IMR-90 (cell line): ENCODE data around the gene DNAJC4. TPM values are rescaled to one million over a fixed set of nuclear protein-coding genes. Genes with fewer than 3 reads are reported as not detected.

Source experiments
- ATAC-seq: fragments of 200-7000 bp; cut with Tn5 transposase; 2 replicates; pipeline ENCODE4 v1.9.1; 2020; ENCODE audit warnings: low read depth, mild to moderate bottlenecking, moderate library complexity
- BruUV-seq: library from RNA; stranded (reverse); fragments of 400-500 nt; replicated peaks from 2 replicates; lab custom pipeline; 2021; lab: Mats Ljungman, UMichigan
- CTCF ChIA-PET: fragments of 300-600 bp; formaldehyde crosslinking; extraction: SDS; loops from one replicate; lab custom pipeline; 2021; ENCODE audit warnings: antibody characterized with exemption; lab: Yijun Ruan, JAX
- POLR2A ChIA-PET: fragments of 300-600 bp; sonication (Branson Sonifier 250); formaldehyde crosslinking; loops from one replicate; lab custom pipeline; 2022; ENCODE audit warnings: antibody characterized with exemption; ENCODE audit not compliant: unreplicated experiment; lab: Charles Lee
- DNase-seq: peaks from one replicate; pipeline ENCODE4 v3.0.0; 2013
- H2AFZ ChIP-seq: replicated peaks from 2 replicates; pipeline ENCODE3; 2013; ENCODE audit warnings: low read length, mild to moderate bottlenecking; ENCODE audit not compliant: poor library complexity
- H2AK5ac ChIP-seq: 2 replicates; pipeline ENCODE4 v1.6.1; 2013; ENCODE audit warnings: low read depth, low read length, inconsistent platforms
- H2AK9ac ChIP-seq: replicated peaks from 2 replicates; pipeline ENCODE3; 2013; ENCODE audit warnings: mild to moderate bottlenecking, low read depth, low read length, moderate library complexity; ENCODE audit not compliant: poor library complexity
- H2BK120ac ChIP-seq: 2 replicates; pipeline ENCODE4 v1.6.1; 2013; ENCODE audit warnings: low read depth, low read length, inconsistent platforms
- H2BK15ac ChIP-seq: 3 replicates; pipeline ENCODE4 v1.6.1; 2013; ENCODE audit warnings: low read depth, low read length, inconsistent platforms
- H2BK20ac ChIP-seq: 2 replicates; pipeline ENCODE4 v1.6.1; 2013; ENCODE audit warnings: low read depth, mild to moderate bottlenecking, inconsistent platforms, low read length, moderate library complexity
- H2BK5ac ChIP-seq: 2 replicates; pipeline ENCODE4 v1.6.1; 2013; ENCODE audit warnings: mild to moderate bottlenecking, low read depth, low read length, inconsistent platforms; ENCODE audit not compliant: poor library complexity, severe bottlenecking
- H3K14ac ChIP-seq: replicated peaks from 2 replicates; pipeline ENCODE4 v1.6.1; 2013; ENCODE audit warnings: low read depth, low read length, inconsistent platforms
- H3K18ac ChIP-seq: 2 replicates; pipeline ENCODE4 v1.6.1; 2013; ENCODE audit warnings: low read depth, low read length, control low read depth
- H3K23ac ChIP-seq: 2 replicates; pipeline ENCODE4 v1.6.1; 2013; ENCODE audit warnings: low read depth, low read length, inconsistent platforms
- H3K27ac ChIP-seq: 2 replicates; pipeline ENCODE4 v1.5.1; 2013; ENCODE audit warnings: mild to moderate bottlenecking, control low read depth, low read length; ENCODE audit not compliant: insufficient read depth
- H3K27me3 ChIP-seq: 2 replicates; pipeline ENCODE4 v1.6.1; 2013; ENCODE audit warnings: low read length; ENCODE audit not compliant: control insufficient read depth, insufficient read depth
- H3K36me3 ChIP-seq: 2 replicates; pipeline ENCODE4 v1.6.1; 2013; ENCODE audit warnings: low read length, mixed read lengths; ENCODE audit not compliant: control insufficient read depth, insufficient read depth
- H3K4ac ChIP-seq: 2 replicates; pipeline ENCODE4 v1.6.1; 2013; ENCODE audit warnings: low read depth, low read length, inconsistent platforms
- H3K4me1 ChIP-seq: 2 replicates; pipeline ENCODE4 v1.6.1; 2013; ENCODE audit warnings: low read length, mixed read lengths; ENCODE audit not compliant: control insufficient read depth, insufficient read depth
- H3K4me2 ChIP-seq: 2 replicates; pipeline ENCODE4 v1.6.1; 2013; ENCODE audit warnings: low read depth, mild to moderate bottlenecking, control low read depth, low read length, moderate library complexity
- H3K4me3 ChIP-seq: 2 replicates; pipeline ENCODE4 v1.5.1; 2013; ENCODE audit warnings: low read depth, mild to moderate bottlenecking, control low read depth, low read length, moderate library complexity; ENCODE audit not compliant: insufficient read depth
- H3K56ac ChIP-seq: 2 replicates; pipeline ENCODE4 v1.6.1; 2013; ENCODE audit warnings: low read length, inconsistent platforms; ENCODE audit not compliant: insufficient read depth; ENCODE audit errors: extremely low read depth
- H3K79me1 ChIP-seq, 2 experiments: 2 replicates each; pipeline ENCODE4 v1.6.1; 2013; ENCODE audit warnings: low read length in 2 of 2, inconsistent platforms in 1 of 2, low read depth in 1 of 2
- H3K9ac ChIP-seq: 2 replicates; pipeline ENCODE4 v1.6.1; 2013; ENCODE audit warnings: low read depth, low read length, control low read depth
- H3K9me1 ChIP-seq: 2 replicates; pipeline ENCODE4 v1.6.1; 2013; ENCODE audit warnings: low read length, inconsistent platforms; ENCODE audit not compliant: insufficient read depth
- H3K9me3 ChIP-seq: 2 replicates; pipeline ENCODE4 v1.6.1; 2013; ENCODE audit warnings: low read length; ENCODE audit not compliant: control insufficient read depth, insufficient read depth
- H4K20me1 ChIP-seq: 2 replicates; pipeline ENCODE4 v1.6.1; 2013; ENCODE audit warnings: low read length, inconsistent platforms; ENCODE audit not compliant: insufficient read depth
- H4K5ac ChIP-seq: 2 replicates; pipeline ENCODE4 v1.6.1; 2013; ENCODE audit warnings: mild to moderate bottlenecking, low read depth, low read length, control low read depth
- H4K8ac ChIP-seq, 2 experiments: 2 replicates each; pipeline ENCODE4 v1.6.1; 2013; ENCODE audit warnings: low read depth in 2 of 2, low read length in 2 of 2, control low read depth in 1 of 2, inconsistent platforms in 1 of 2
- H4K91ac ChIP-seq: 2 replicates; pipeline ENCODE4 v1.6.1; 2013; ENCODE audit warnings: low read depth, low read length, inconsistent platforms; ENCODE audit not compliant: insufficient read depth
- BHLHE40 ChIP-seq: fragments of 150-350 bp; IDR thresholded peaks from 2 replicates; pipeline ENCODE4 v1.6.1; 2016; ENCODE audit warnings: mild to moderate bottlenecking, low read depth, low read length
- CEBPB ChIP-seq: IDR thresholded peaks from 2 replicates; pipeline ENCODE4 v1.6.1; 2012; ENCODE audit warnings: low read depth, low read length, improper control_type of control experiment
- CHD1 ChIP-seq: IDR thresholded peaks from 2 replicates; pipeline ENCODE4 v1.6.1; 2012; ENCODE audit warnings: low read depth, low read length, improper control_type of control experiment
- CTCF ChIP-seq: conservative IDR thresholded peaks from 2 replicates; pipeline ENCODE4 v1.5.1; 2012; ENCODE audit warnings: mild to moderate bottlenecking, low read depth, low read length, improper control_type of control experiment
- ELK1 ChIP-seq: fragments of 150-350 bp; IDR thresholded peaks from 2 replicates; pipeline ENCODE4 v1.6.1; 2016; ENCODE audit warnings: low read depth, mild to moderate bottlenecking, low read length, moderate library complexity, borderline replicate concordance
- FOS ChIP-seq: fragments of 150-350 bp; IDR thresholded peaks from 2 replicates; pipeline ENCODE4 v1.6.1; 2016; ENCODE audit warnings: low read depth, low read length
- MAFK ChIP-seq: IDR thresholded peaks from 2 replicates; pipeline ENCODE4 v1.6.1; 2012; ENCODE audit warnings: low read depth, low read length, improper control_type of control experiment
- MAZ ChIP-seq: IDR thresholded peaks from 2 replicates; pipeline ENCODE4 v1.6.1; 2012; ENCODE audit warnings: low read depth, mild to moderate bottlenecking, low read length, improper control_type of control experiment, moderate library complexity, borderline replicate concordance
- NFE2L2 ChIP-seq: fragments of 150-350 bp; IDR thresholded peaks from 2 replicates; pipeline ENCODE4 v1.6.1; 2016; ENCODE audit warnings: low read depth, mild to moderate bottlenecking, low read length
- POLR2A ChIP-seq: IDR thresholded peaks from 2 replicates; pipeline ENCODE4 v1.6.1; 2012; ENCODE audit warnings: mild to moderate bottlenecking, low read depth, low read length
- RCOR1 ChIP-seq: IDR thresholded peaks from 2 replicates; pipeline ENCODE4 v1.6.1; 2012; ENCODE audit warnings: mild to moderate bottlenecking, low read length, improper control_type of control experiment; ENCODE audit not compliant: insufficient replicate concordance
- USF2 ChIP-seq: fragments of 150-350 bp; IDR thresholded peaks from 2 replicates; pipeline ENCODE4 v1.6.1; 2017; ENCODE audit warnings: mild to moderate bottlenecking, antibody characterized with exemption, low read length, low read depth
- WGBS, 2 experiments: methylation state at CpG; one replicate each; pipeline versions ENCODE4 v1.1.5 to v1.1.7; 2013; ENCODE audit warnings: missing lambda C conversion rate in 2 of 2; ENCODE audit not compliant: insufficient read length in 1 of 2; ENCODE audit errors: extremely low coverage in 2 of 2; 5-methylcytosine and 5-hydroxymethylcytosine counted together
- dilution Hi-C: fragments of 300-500 bp; cut with HindIII; formaldehyde crosslinking; loops from one replicate; pipeline ENCODE4 v1.14.3; 2018; ENCODE audit warnings: low sequenced_read_pairs; ENCODE audit not compliant: unreplicated experiment
- in situ Hi-C: fragments of 300-500 bp; cut with MboI; formaldehyde crosslinking; loops from 3 replicates; pipeline ENCODE4 v1.14.3; 2019; ENCODE audit warnings: low sequenced_read_pairs, inconsistent platforms, mixed read lengths
- intact Hi-C: fragments of 100-400 bp; cut with micrococcal nuclease; formaldehyde crosslinking; loops from 2 replicates; pipeline ENCODE4 v1.10.0; 2022
- polyA plus RNA-seq, 3 experiments: library from polyadenylated mRNA; depleted of rRNA; stranded (reverse); fragments of >200 nt; gene quantifications; 2 replicates each; pipeline ENCODE4 v1.2.3, GENCODE V29; 2012; ENCODE audit warnings: low replicate concordance in 1 of 3
- total RNA-seq: library from RNA; depleted of rRNA; stranded (reverse); fragments of >200 nt; gene quantifications from 2 replicates; pipeline ENCODE4 v1.2.3, GENCODE V29; 2012

The DNAJC4 gene
- total and polyA plus RNA-seq, 2 of the 4 experiments (the other 2 are of a cell fraction): 2.2 to 22.8 TPM

GRCh38 chr11:64186492-64187165, 43.7 kb upstream of the DNAJC4 start:
- POLR2A ChIA-PET: no interaction called here
- Histone ChIP-seq H3K14ac (no peak overlapping the region), H2AFZ (peak overlapping the region; percentile 74), H2BK5ac (peak overlapping the region; percentile 2), H2BK120ac (no peak overlapping the region), H2AK5ac (peak overlapping the region; percentile 79; the same call in 1 of the 2 replicates), H3K9me1 (peaks cover 12% of the 10 kb centered on the region; the same call in 1 of the 2 replicates), H3K9me3 (no peaks in the 10 kb centered on the region), H3K4me2 (no peak overlapping the region), H3K79me1 (peaks cover 7 to 56% of the 10 kb centered on the region in 2 experiments; a peak in 3 of 4 replicates), H4K8ac (0 out of 4 replicates have a peak overlapping the region, but pooled peaks of 1 of the 2 experiments have one; percentile 4), H3K27me3 (no peaks in the 10 kb centered on the region), H3K27ac (peak overlapping the region; percentile 8; the same call in 1 of the 2 replicates), H3K9ac (no peak overlapping the region), H3K4me1 (0 out of 2 replicates have a peak, but pooled peaks cover 1% of the 10 kb centered on the region), H3K4me3 (no peak overlapping the region), H4K5ac (no peak overlapping the region), H3K4ac (no peak overlapping the region; the same call in 1 of the 2 replicates), H3K36me3 (peaks cover 4% of the 10 kb centered on the region; the same call in 1 of the 2 replicates), H4K91ac (no peak overlapping the region), H2BK20ac (no peak overlapping the region), H3K18ac (no peak overlapping the region), H2AK9ac (peak overlapping the region; percentile 90), H4K20me1 (peaks cover 38% of the 10 kb centered on the region), H3K56ac (no peak overlapping the region), H2BK15ac (no peak overlapping the region), H3K23ac (no peak overlapping the region)
- DNase-seq (peak; percentile 2), ATAC-seq (no peak)
- CTCF ChIA-PET: no interaction called here
- dilution Hi-C loops (no loop called here), intact Hi-C loops (loop anchor here (2.0 kb wide), 1 partner anchor 54 kb away; the partner anchor contains the start of gene FKBP2), in situ Hi-C loops (no loop called here)
- TF ChIP-seq BHLHE40: no peak
- TF ChIP-seq POLR2A: no peak
- no peak for TF ChIP-seq CEBPB
- no peak for TF ChIP-seq NFE2L2
- no peak for TF ChIP-seq USF2
- no peak for TF ChIP-seq MAFK
- TF ChIP-seq MAZ: no peak
- no peak for TF ChIP-seq CTCF
- TF ChIP-seq FOS: no peak
- TF ChIP-seq CHD1: no peak
- no peak for TF ChIP-seq ELK1
- TF ChIP-seq RCOR1: no peak
- BruUV-seq: no TSS peak
- WGBS, 2 experiments: 2% methylated on average over 12 of the region's 48 CpGs; no CpG with 5 or more reads in 1 of the 2 experiments
